Stimulated activated CD4-positive, alpha-beta T cell treated with anti-CD3 and anti-CD28 coated beads, Interleukin-2, amount 100 ng/mL, for 24 hours (primary cell): Measurements from ENCODE around the gene ACAA1.
"Not testable (repeated sequence)": the region's sequence is repeated elsewhere in the genome, so short reads cannot be mapped to it uniquely, and the experiment has no call there.

Source experiments
- DNase-seq, 2 donors: peaks; one replicate each; pipeline ENCODE4 v3.0.0-alpha.2; 2020

Gene ACAA1

GRCh38 chr3:38134517-38135143 lies 2.3 kb downstream of the ACAA1 start:
- not testable (repeated sequence) for DNase-seq

GRCh38 chr3:38133557-38134405 lies 3.1 kb downstream of the ACAA1 start:
- DNase-seq, result no peak

GRCh38 chr3:38133209-38133556 lies 3.7 kb downstream of the ACAA1 start:
- no peak for DNase-seq

- peak; percentile 41 to 42 for DNase-seq
Observed at GRCh38 chr3:38131621-38132369, 5.1 kb downstream of the ACAA1 start.

GRCh38 chr3:38130631-38131065 lies 6.3 kb downstream of the ACAA1 start:
- no peak for DNase-seq

GRCh38 chr3:38129058-38129457 lies 7.9 kb downstream of the ACAA1 start:
- DNase-seq, result no peak

GRCh38 chr3:38128303-38128655 lies 8.6 kb downstream of the ACAA1 start:
- peak in 1 of 2 donors; percentile 12 for DNase-seq

GRCh38 chr3:38127611-38128302 lies 9.2 kb downstream of the ACAA1 start:
- peak in 1 of 2 donors; percentile 9 for DNase-seq

GRCh38 chr3:38126121-38126892 lies 10.6 kb downstream of the ACAA1 start:
- peak in 1 of 2 donors; percentile 9 for DNase-seq

GRCh38 chr3:38125305-38126120 lies 11.4 kb downstream of the ACAA1 start:
- peak in 1 of 2 donors; percentile 13 for DNase-seq

- DNase-seq, result peak in 1 of 2 donors; percentile 10
Observed at GRCh38 chr3:38124324-38125122, 12.4 kb downstream of the ACAA1 start.

GRCh38 chr3:38122712-38123290 lies 14.1 kb downstream of the ACAA1 start:
- DNase-seq, result peak in 1 of 2 donors; percentile 11

GRCh38 chr3:38121832-38122461 lies 15.0 kb downstream of the ACAA1 start:
- peak in 1 of 2 donors; percentile 14 for DNase-seq

GRCh38 chr3:38121451-38121831 lies 15.5 kb downstream of the ACAA1 start:
- DNase-seq, result no peak

- DNase-seq, result no peak
Observed at GRCh38 chr3:38120693-38121450, 16.1 kb downstream of the ACAA1 start.

- no peak for DNase-seq
Observed at GRCh38 chr3:38119821-38120692, 16.9 kb downstream of the ACAA1 start.

- no peak for DNase-seq
Observed at GRCh38 chr3:38119248-38119544, 17.7 kb downstream of the ACAA1 start.
